ENCODE data around the gene TPO.

DNA sequence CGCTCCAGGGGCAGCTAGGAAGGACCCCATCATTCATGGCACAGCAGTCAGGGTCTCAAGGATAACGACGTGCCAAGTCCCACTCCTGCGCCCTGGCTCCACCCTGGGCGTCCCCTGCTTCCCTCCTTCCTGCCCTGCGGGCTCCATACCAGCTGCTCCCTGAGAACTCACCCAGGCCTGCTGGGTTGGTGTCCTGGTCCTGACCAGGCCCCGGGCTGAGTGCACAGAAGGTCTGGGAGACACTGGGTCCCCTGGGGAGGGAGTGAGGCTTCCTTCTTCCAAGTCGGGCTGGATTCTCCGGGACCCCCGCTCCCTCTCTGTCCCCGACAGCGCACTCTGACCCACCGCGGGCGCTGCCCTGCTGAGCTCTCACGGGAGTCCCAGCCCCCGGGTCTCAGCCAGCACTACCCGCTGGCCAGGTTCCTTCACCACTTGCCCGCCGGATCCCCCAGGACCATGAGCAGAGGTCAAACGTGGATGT, 170.8 kb downstream of the TPO start:
- TF ChIP-seq GATA2 (IDR thresholded peaks at IDR 0.05; ENCODE audit: low read depth, low read length), result no peak
- no peak for TF ChIP-seq GATA3 (IDR thresholded peaks at IDR 0.05; ENCODE audit: low read depth, low read length)
